ENCODE results near the gene QPCTL.

DNA sequence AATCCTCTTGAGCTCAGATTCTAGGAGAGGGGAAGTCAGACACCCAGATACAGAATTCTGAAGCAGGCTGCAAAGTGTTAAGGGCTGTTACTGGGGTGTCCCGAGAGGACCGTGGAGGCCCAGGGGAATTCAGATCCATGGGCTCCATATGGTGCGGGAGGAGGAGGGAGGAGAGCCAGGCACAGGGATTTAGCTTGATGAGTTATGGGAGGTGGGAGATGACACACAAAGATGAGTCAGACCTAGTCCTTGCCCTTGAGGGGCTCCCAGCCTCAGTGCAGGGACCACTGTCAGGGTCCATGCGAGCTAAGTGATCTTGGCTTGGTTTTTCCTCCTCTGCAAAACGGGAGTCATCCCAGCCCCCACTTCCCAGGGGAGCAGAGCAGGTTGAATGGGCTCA lies 38.8 kb upstream of the QPCTL start:
- TF ChIP-seq SMC3 (IDR thresholded peaks at IDR 0.05; ENCODE audit: low read depth, low read length) (no peak), POLR2A (IDR thresholded peaks at IDR 0.05; ENCODE audit: low read depth, low read length) (no peak), NFE2L2 (IDR thresholded peaks at IDR 0.05; ENCODE audit: low read depth, low read length) (no peak), MAFK (IDR thresholded peaks at IDR 0.05; ENCODE audit: low read depth, low read length) (no peak), RAD21 (IDR thresholded peaks at IDR 0.05; ENCODE audit: low read length) (no peak), RFX5 (IDR thresholded peaks at IDR 0.05; ENCODE audit: low read depth, low read length) (no peak), CHD1 (IDR thresholded peaks at IDR 0.05; ENCODE audit: low read depth, low read length) (no peak), RCOR1 (IDR thresholded peaks at IDR 0.05; ENCODE audit: insufficient replicate concordance, low read length) (no peak), BHLHE40 (IDR thresholded peaks at IDR 0.05; ENCODE audit: low read depth, low read length) (no peak), CEBPB (IDR thresholded peaks at IDR 0.05; ENCODE audit: low read depth, low read length) (no peak)
- TF ChIP-seq, protein P1, sequence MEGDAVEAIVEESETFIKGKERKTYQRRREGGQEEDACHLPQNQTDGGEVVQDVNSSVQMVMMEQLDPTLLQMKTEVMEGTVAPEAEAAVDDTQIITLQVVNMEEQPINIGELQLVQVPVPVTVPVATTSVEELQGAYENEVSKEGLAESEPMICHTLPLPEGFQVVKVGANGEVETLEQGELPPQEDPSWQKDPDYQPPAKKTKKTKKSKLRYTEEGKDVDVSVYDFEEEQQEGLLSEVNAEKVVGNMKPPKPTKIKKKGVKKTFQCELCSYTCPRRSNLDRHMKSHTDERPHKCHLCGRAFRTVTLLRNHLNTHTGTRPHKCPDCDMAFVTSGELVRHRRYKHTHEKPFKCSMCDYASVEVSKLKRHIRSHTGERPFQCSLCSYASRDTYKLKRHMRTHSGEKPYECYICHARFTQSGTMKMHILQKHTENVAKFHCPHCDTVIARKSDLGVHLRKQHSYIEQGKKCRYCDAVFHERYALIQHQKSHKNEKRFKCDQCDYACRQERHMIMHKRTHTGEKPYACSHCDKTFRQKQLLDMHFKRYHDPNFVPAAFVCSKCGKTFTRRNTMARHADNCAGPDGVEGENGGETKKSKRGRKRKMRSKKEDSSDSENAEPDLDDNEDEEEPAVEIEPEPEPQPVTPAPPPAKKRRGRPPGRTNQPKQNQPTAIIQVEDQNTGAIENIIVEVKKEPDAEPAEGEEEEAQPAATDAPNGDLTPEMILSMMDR (conservative IDR thresholded peaks at IDR 0.05; ENCODE audit: low read depth, low read length), result no peak
- TF ChIP-seq, protein P2, sequence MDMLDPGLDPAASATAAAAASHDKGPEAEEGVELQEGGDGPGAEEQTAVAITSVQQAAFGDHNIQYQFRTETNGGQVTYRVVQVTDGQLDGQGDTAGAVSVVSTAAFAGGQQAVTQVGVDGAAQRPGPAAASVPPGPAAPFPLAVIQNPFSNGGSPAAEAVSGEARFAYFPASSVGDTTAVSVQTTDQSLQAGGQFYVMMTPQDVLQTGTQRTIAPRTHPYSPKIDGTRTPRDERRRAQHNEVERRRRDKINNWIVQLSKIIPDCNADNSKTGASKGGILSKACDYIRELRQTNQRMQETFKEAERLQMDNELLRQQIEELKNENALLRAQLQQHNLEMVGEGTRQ (IDR thresholded peaks at IDR 0.05; ENCODE audit: low read depth, low read length), result no peak

All from IMR-90 (cell line).